ENCODE data around the gene SLC25A1. TPM values are rescaled to one million over a fixed set of nuclear protein-coding genes. Genes with fewer than 3 reads are reported as not detected.

The SLC25A1 gene
- total RNA-seq, 4 donors from 2014 or later: 61.1 to 450 (median 97.4) TPM

DNA sequence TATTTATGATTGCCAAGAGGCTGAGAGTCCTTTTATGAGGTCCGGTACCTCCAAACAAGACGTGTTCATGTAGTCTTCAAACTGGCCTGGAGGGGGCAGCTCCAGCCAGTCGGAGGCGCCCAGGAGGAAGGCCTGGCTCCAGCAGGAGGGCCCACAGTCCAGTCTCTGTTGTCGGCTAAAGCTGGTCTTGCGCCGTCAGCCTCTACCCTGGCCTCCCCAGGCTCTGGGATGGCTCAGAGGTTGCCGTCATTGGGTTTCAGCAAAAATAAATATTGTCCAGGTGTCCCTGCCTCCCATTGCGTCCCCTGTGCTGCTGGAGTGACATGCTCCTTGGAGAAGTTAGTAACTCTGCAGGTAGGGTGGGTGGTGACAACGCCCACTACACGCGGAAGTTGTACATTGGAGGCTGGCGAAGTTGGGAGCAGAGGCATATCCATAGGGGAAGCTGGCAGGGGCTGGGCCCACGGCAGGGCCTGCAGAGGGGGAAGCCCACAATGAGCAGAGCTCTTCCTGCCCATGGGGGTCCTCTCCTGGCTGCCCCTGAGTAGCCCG, 1.0 kb upstream of the SLC25A1 start:
- TF ChIP-seq, protein P1, sequence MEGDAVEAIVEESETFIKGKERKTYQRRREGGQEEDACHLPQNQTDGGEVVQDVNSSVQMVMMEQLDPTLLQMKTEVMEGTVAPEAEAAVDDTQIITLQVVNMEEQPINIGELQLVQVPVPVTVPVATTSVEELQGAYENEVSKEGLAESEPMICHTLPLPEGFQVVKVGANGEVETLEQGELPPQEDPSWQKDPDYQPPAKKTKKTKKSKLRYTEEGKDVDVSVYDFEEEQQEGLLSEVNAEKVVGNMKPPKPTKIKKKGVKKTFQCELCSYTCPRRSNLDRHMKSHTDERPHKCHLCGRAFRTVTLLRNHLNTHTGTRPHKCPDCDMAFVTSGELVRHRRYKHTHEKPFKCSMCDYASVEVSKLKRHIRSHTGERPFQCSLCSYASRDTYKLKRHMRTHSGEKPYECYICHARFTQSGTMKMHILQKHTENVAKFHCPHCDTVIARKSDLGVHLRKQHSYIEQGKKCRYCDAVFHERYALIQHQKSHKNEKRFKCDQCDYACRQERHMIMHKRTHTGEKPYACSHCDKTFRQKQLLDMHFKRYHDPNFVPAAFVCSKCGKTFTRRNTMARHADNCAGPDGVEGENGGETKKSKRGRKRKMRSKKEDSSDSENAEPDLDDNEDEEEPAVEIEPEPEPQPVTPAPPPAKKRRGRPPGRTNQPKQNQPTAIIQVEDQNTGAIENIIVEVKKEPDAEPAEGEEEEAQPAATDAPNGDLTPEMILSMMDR (IDR thresholded peaks at IDR 0.05; ENCODE audit: low read depth): no peak

DNA sequence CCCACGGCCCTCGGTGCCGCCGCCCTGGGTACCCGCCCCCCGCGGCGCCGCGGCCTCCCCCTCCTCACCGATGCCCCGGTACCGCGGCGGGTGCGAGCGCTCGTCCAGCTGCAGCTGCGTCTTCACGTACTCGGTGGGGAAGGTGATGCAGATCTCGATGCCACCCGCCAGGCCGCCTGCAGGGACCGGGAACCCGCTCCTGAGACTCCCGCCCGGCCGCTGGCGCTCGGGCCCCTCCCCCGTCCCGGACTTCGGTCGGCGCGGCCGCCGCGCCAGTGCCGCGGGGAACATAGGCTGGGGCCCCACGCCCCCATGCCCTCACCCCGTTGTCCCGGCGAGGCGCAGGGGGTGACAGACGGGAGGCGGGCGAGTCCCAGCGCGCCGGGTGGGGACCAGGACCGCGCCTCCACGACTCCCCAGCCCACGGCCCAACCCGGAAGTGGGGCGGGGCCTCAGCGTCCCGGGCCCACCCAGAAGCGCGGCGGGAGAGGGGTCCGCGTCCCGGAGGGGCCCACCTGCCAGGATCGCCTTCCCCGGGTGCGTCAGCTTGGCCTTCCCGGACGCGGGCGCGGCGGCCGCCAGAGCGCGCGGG, 375 bp downstream of the SLC25A1 start:
- TF ChIP-seq, protein P1 (IDR thresholded peaks at IDR 0.05; ENCODE audit: low read depth): no peak

DNA sequence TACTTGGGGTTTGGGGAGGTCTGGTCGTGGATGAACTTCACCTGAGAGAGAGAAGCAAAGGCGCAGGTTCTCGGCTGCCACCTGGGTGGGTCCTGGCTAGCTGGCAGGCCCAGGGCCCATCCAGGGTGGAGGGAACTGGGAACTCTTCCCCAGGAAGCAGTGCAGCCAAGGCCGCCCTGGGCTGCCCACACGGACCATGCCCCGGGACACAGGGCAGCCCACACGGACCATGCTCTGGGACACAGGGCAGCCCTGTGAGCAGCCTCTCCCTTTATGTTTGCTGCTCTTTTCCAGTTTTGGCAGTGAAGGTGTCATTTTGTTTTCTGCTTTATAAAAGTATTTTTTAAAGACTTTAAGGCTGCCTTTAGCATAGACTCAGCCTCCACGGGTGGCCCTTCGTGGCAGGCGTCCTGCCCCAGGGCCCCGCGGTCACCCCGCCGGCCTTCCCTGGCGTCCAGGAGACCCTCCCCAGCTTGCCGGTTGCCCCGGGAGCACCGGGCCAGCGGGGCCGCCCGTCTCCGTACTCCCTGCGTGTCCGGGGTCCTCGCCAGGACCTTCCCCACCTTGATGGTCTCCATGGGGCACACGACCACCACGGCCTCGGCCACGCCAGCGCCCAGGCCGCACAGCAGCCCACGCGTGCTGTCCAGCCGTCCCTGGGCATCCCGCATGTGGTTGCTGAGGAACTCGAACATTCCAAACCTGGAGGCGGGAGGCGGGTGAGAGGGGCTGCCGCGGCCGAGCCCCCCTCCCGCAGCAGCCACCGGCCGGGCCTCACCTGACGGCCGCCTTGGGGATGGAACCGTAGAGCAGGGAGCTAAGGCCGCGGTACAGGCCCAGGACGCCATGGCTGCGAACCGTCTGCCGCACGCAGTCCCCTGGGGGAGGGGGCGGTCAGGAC, 1.1 kb downstream of the SLC25A1 start:
- TF ChIP-seq, protein P1 (IDR thresholded peaks at IDR 0.05; ENCODE audit: low read depth): no peak

DNA sequence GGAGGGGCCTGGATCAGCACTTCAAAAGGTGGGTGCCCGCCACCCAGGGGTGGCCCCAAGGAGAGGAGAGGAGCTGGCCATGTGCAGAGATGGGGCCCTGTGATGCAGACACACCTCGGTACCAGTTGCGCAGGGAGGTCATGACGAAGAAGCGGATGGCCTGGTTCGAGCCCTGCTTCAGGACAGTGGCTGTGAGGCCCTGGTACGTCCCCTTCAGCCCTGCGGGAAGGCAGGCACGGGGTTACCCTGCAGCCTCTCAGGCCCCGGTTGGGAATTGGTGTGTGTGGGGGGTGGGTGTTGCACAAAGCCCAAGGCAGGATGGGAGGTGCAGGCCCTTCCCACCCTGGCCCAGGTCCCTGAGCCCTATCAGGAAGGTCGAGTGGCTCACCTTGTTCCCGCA, 1.8 kb downstream of the SLC25A1 start:
- TF ChIP-seq, protein P1 (IDR thresholded peaks at IDR 0.05; ENCODE audit: low read depth): no peak

DNA sequence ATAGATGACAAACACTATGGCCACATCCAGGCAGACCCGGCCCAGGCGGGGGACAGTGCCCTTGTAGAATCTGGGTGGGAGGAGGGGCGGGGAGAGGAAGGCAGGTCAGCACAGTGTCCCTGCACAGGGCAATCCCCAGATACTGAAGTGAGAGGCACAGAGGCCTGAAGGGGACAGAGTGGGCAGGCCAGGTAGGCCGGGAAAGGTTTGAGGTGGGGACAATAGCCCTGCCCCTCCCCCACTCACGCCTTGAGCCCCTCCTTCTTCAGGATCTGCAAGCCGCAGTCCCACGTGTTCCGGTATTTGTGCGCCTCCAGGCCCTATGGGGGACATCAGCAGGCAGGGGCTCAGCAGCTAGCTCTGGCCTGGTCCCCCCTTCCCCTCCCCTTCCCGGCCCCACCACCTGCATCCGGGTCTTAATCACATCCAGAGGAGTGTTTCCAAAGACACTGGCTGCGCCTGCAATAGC, 2.3 kb downstream of the SLC25A1 start:
- TF ChIP-seq, protein P1 (IDR thresholded peaks at IDR 0.05; ENCODE audit: low read depth): no peak

DNA sequence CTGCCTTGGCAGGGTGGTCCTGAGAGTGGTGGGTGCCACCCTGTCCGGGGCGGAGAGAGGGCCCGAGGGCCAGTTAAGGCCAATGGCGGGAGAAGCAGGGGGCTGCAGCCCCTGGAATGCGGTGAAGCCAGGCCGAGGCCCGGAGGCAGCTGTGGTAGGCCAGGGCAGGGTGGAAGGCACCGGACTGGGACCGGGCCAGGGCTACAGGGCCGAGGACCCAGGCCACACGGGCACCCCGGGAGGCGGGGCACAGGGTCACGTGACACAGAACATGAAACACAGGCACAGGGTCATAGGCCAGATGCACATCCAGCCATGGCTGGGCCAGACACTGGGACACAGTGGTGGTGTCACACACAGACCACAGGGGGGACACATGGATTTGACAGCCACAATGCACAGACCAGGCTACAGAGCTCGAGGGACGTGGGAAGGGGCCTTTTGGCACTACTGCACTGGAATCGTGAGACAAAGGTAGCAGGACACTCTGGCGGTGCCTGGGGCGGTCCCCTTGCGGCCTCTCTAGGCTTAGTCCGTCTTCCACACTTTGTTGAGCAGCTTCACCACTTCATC, 2.8 kb downstream of the SLC25A1 start:
- TF ChIP-seq, protein P1 (IDR thresholded peaks at IDR 0.05; ENCODE audit: low read depth): no peak
